ENCODE results near the gene PARP12.

GRCh38 chr7:140048138-140048537 is 14.6 kb downstream of the PARP12 start:
- no peak for TF ChIP-seq CTCF (IDR thresholded peaks at IDR 0.05)
- TF ChIP-seq POLR2A (IDR thresholded peaks at IDR 0.05) = no peak
